Caco-2 (cell line): ENCODE results near the gene NUB1. TPM values are rescaled to one million over a fixed set of nuclear protein-coding genes. Genes with fewer than 3 reads are reported as not detected.

Source experiments
- BruUV-seq: library from RNA; stranded (reverse); fragments of 400-500 nt; replicated peaks from 2 replicates; lab custom pipeline; 2021; lab: Mats Ljungman, UMichigan
- CTCF ChIA-PET: fragments of 300-600 bp; sonication (Branson Sonifier 250); formaldehyde crosslinking; loops from one replicate; lab custom pipeline; 2022; ENCODE audit warnings: antibody characterized with exemption; lab: Charles Lee
- POLR2A ChIA-PET: fragments of 300-600 bp; sonication (Branson Sonifier 250); formaldehyde crosslinking; loops from one replicate; lab custom pipeline; 2022; ENCODE audit warnings: antibody characterized with exemption; lab: Charles Lee
- DNase-seq, 2 experiments: peaks; one replicate each; pipeline versions ENCODE4 v3.0.0 to v3.0.0-alpha.2; 2020 to 2022
- H3K27me3 ChIP-seq: replicated peaks from 2 replicates; pipeline ENCODE4 v1.6.0; 2011; ENCODE audit warnings: low read length; ENCODE audit not compliant: control insufficient read depth, insufficient read depth
- H3K36me3 ChIP-seq: 2 replicates; pipeline ENCODE4 v1.5.1; 2011; ENCODE audit warnings: low read length; ENCODE audit not compliant: control insufficient read depth, insufficient read depth
- H3K4me1 ChIP-seq: fragments of 250-450 bp; sonication (Bioruptor Pico); 2 replicates; pipeline ENCODE4 v1.5.1; 2020; ENCODE audit warnings: mild to moderate bottlenecking
- H3K4me3 ChIP-seq: 2 replicates; pipeline ENCODE4 v1.5.1; 2011; ENCODE audit warnings: low read depth, mild to moderate bottlenecking, control low read depth, low read length
- H3K9me3 ChIP-seq: fragments of 250-450 bp; sonication (Bioruptor Pico); 2 replicates; pipeline ENCODE4 v1.5.1; 2020; ENCODE audit warnings: mild to moderate bottlenecking, moderate library complexity
- H3K27ac Mint-ChIP-seq: one replicate; pipeline ENCODE4 v1.8.0; 2022; ENCODE audit warnings: mixed read lengths; ENCODE audit not compliant: unreplicated experiment
- H3K27me3 Mint-ChIP-seq: one replicate; pipeline ENCODE4 v1.8.0; 2022; ENCODE audit warnings: mixed read lengths; ENCODE audit not compliant: insufficient read depth, unreplicated experiment
- H3K36me3 Mint-ChIP-seq: one replicate; pipeline ENCODE4 v1.8.0; 2022; ENCODE audit warnings: mild to moderate bottlenecking, mixed read lengths; ENCODE audit not compliant: insufficient read depth, unreplicated experiment
- H3K4me1 Mint-ChIP-seq: one replicate; pipeline ENCODE4 v1.8.0; 2022; ENCODE audit warnings: low read depth, mixed read lengths; ENCODE audit not compliant: unreplicated experiment
- H3K4me3 Mint-ChIP-seq: one replicate; pipeline ENCODE4 v1.8.0; 2022; ENCODE audit warnings: mild to moderate bottlenecking, moderate library complexity, mixed read lengths; ENCODE audit not compliant: unreplicated experiment
- H3K9me3 Mint-ChIP-seq: one replicate; pipeline ENCODE4 v1.8.0; 2022; ENCODE audit warnings: mixed read lengths; ENCODE audit not compliant: unreplicated experiment
- CTCF ChIP-seq, 2 experiments: fragments of 200-600 bp in 1 of 2; IDR thresholded peaks; 1 replicate in 1 of 2; 2 replicates in 1 of 2; pipeline versions ENCODE4 v1.5.1 to v1.8.0; 2011 to 2022; ENCODE audit warnings: antibody characterized with exemption in 1 of 2, control low read depth in 1 of 2, inconsistent platforms in 1 of 2, low read depth in 1 of 2, low read length in 1 of 2, mild to moderate bottlenecking in 1 of 2, moderate library complexity in 1 of 2; ENCODE audit not compliant: insufficient read depth in 1 of 2, severe bottlenecking in 1 of 2, unreplicated experiment in 1 of 2
- intact Hi-C: fragments of 100-400 bp; cut with micrococcal nuclease; formaldehyde crosslinking; loops from one replicate; pipeline ENCODE4 v1.10.0; 2022; ENCODE audit not compliant: unreplicated experiment
- total RNA-seq: library from RNA; stranded (reverse); gene quantifications from 2 replicates; pipeline ENCODE4 v1.2.3, GENCODE V29; 2022

NUB1 gene
- total RNA-seq, 1 experiment from 2014 or later, result 51.6 TPM

GRCh38 chr7:151403764-151404163, 62.2 kb downstream of the NUB1 start:
- TF ChIP-seq CTCF (IDR thresholded peaks at IDR 0.05; ENCODE audit: insufficient read depth in 1 of 2, low read depth in 1 of 2, low read length in 1 of 2, severe bottlenecking in 1 of 2, unreplicated experiment in 1 of 2), result no peak
- DNase-seq, result no peak
- CTCF ChIA-PET, result no interaction called here
- Histone ChIP-seq H3K9me3 (no peaks in the 10 kb centered on the region), H3K36me3 (no peaks in the 10 kb centered on the region), H3K4me3 (no peak overlapping the region), H3K4me1 (no peaks in the 10 kb centered on the region), H3K27me3 (no peaks in the 10 kb centered on the region)
- no peak overlapping the region for H3K27ac Mint-ChIP-seq
- BruUV-seq, result no TSS peak
- no peaks in the 10 kb centered on the region for H3K4me1 Mint-ChIP-seq
- no peak overlapping the region for H3K4me3 Mint-ChIP-seq
- POLR2A ChIA-PET, result no interaction called here
- intact Hi-C loops, result no loop called here
- H3K9me3 Mint-ChIP-seq, result no peaks in the 10 kb centered on the region
- H3K36me3 Mint-ChIP-seq, result no peaks in the 10 kb centered on the region
- no peaks in the 10 kb centered on the region for H3K27me3 Mint-ChIP-seq

- intact Hi-C loops, result no loop called here
- H3K27me3 Mint-ChIP-seq, result no peaks in the 10 kb centered on the region
- no peak for DNase-seq
- no peak for TF ChIP-seq CTCF (IDR thresholded peaks at IDR 0.05; ENCODE audit: insufficient read depth in 1 of 2, low read depth in 1 of 2, low read length in 1 of 2, severe bottlenecking in 1 of 2, unreplicated experiment in 1 of 2)
- no peaks in the 10 kb centered on the region for H3K4me1 Mint-ChIP-seq
- Histone ChIP-seq H3K4me1 (no peaks in the 10 kb centered on the region), H3K4me3 (no peak overlapping the region), H3K36me3 (no peaks in the 10 kb centered on the region), H3K27me3 (no peaks in the 10 kb centered on the region), H3K9me3 (no peaks in the 10 kb centered on the region)
- H3K36me3 Mint-ChIP-seq, result no peaks in the 10 kb centered on the region
- no peak overlapping the region for H3K27ac Mint-ChIP-seq
- ChIA-PET CTCF (no interaction called here), POLR2A (no interaction called here)
- no TSS peak for BruUV-seq
- H3K9me3 Mint-ChIP-seq, result no peaks in the 10 kb centered on the region
- no peak overlapping the region for H3K4me3 Mint-ChIP-seq
Measured at GRCh38 chr7:151404216-151405011, 62.8 kb downstream of the NUB1 start.

- BruUV-seq, result no TSS peak
- no peaks in the 10 kb centered on the region for H3K9me3 ChIP-seq
- H3K4me1 Mint-ChIP-seq, result no peaks in the 10 kb centered on the region
- ChIA-PET POLR2A (no interaction called here), CTCF (no interaction called here)
- no peaks in the 10 kb centered on the region for H3K27me3 Mint-ChIP-seq
- no peak overlapping the region for H3K4me3 Mint-ChIP-seq
- TF ChIP-seq CTCF (IDR thresholded peaks at IDR 0.05; ENCODE audit: insufficient read depth in 1 of 2, low read depth in 1 of 2, low read length in 1 of 2, severe bottlenecking in 1 of 2, unreplicated experiment in 1 of 2), result no peak
- intact Hi-C loops, result no loop called here
- no peak overlapping the region for H3K4me3 ChIP-seq
- no peaks in the 10 kb centered on the region for H3K36me3 ChIP-seq
- no peaks in the 10 kb centered on the region for H3K9me3 Mint-ChIP-seq
- H3K36me3 Mint-ChIP-seq, result no peaks in the 10 kb centered on the region
- no peaks in the 10 kb centered on the region for H3K27me3 ChIP-seq
- no peaks in the 10 kb centered on the region for H3K4me1 ChIP-seq
- no peak overlapping the region for H3K27ac Mint-ChIP-seq
- DNase-seq, result no peak
Measured at GRCh38 chr7:151405056-151405455, 63.4 kb downstream of the NUB1 start.
